ENCODE measurements around the gene HELZ2. TPM values are rescaled to one million over a fixed set of nuclear protein-coding genes. Genes with fewer than 3 reads are reported as not detected.

HELZ2 gene
- total and polyA plus RNA-seq, 2 experiments from 2014 or later = 5.2 to 48.9 TPM

GRCh38 chr20:63570281-63571086, 3.6 kb downstream of the HELZ2 start:
- Histone ChIP-seq H3K4me1 (ENCODE audit: insufficient read depth) (no peaks in the 10 kb centered on the region; the same call in 1 of the 2 replicates), H3K4me3 (no peak overlapping the region), H3F3A (replicated peaks; ENCODE audit: low read depth) (0 out of 2 replicates have a peak, but pooled peaks cover 7% of the 10 kb centered on the region), H4K20me1 (replicated peaks; ENCODE audit: insufficient read depth) (no peaks in the 10 kb centered on the region), H3K27ac (ENCODE audit: low read depth) (no peak overlapping the region), H3K79me2 (replicated peaks; ENCODE audit: insufficient read depth) (no peaks in the 10 kb centered on the region), H3K4me2 (no peak overlapping the region), H3K27me3 (ENCODE audit: insufficient read depth) (no peaks in the 10 kb centered on the region), H3K9me2 (ENCODE audit: insufficient read depth) (no peaks in the 10 kb centered on the region), H3K36me3 (ENCODE audit: insufficient read depth) (no peaks in the 10 kb centered on the region), H2AFZ (no peak overlapping the region)
- no peaks in the 10 kb centered on the region for H3K27me3 Mint-ChIP-seq (ENCODE audit: insufficient read depth, low read depth, poor library complexity)
- no peaks in the 10 kb centered on the region for H3K4me1 Mint-ChIP-seq
- ATAC-seq = no peak
- no peak for TF ChIP-seq CTCF (conservative IDR thresholded peaks at IDR 0.05; ENCODE audit: low read depth in 2 of 2)
- H3K9me3 Mint-ChIP-seq = no peaks in the 10 kb centered on the region
- no peaks in the 10 kb centered on the region for H3K36me3 Mint-ChIP-seq (ENCODE audit: low read depth)
- no peak overlapping the region for H3K4me3 Mint-ChIP-seq
- no peak for DNase-seq (ENCODE audit: low spot score)
- H3K27ac Mint-ChIP-seq = no peak overlapping the region

GRCh38 chr20:63568986-63569949, 4.8 kb downstream of the HELZ2 start:
- Histone ChIP-seq H3K27me3 (ENCODE audit: insufficient read depth) (no peaks in the 10 kb centered on the region), H3K9me2 (ENCODE audit: insufficient read depth) (no peaks in the 10 kb centered on the region), H4K20me1 (replicated peaks; ENCODE audit: insufficient read depth) (no peaks in the 10 kb centered on the region), H3K36me3 (ENCODE audit: insufficient read depth) (no peaks in the 10 kb centered on the region), H3K79me2 (replicated peaks; ENCODE audit: insufficient read depth) (no peaks in the 10 kb centered on the region), H3F3A (replicated peaks; ENCODE audit: low read depth) (0 out of 2 replicates have a peak, but pooled peaks cover 4% of the 10 kb centered on the region), H3K4me2 (no peak overlapping the region), H3K27ac (ENCODE audit: low read depth) (no peak overlapping the region), H3K4me1 (ENCODE audit: insufficient read depth) (no peaks in the 10 kb centered on the region; the same call in 1 of the 2 replicates), H3K4me3 (no peak overlapping the region), H2AFZ (no peak overlapping the region)
- Mint-ChIP-seq H3K4me3 (no peak overlapping the region), H3K4me1 (no peaks in the 10 kb centered on the region), H3K27me3 (ENCODE audit: insufficient read depth, low read depth, poor library complexity) (no peaks in the 10 kb centered on the region), H3K36me3 (ENCODE audit: low read depth) (no peaks in the 10 kb centered on the region), H3K9me3 (no peaks in the 10 kb centered on the region), H3K27ac (no peak overlapping the region)
- ATAC-seq (no peak), DNase-seq (ENCODE audit: low spot score) (no peak)
- TF ChIP-seq ZNF462 (CRISPR knock-in tag; IDR thresholded peaks at IDR 0.05) (no peak), ZNF114 (CRISPR knock-in tag; IDR thresholded peaks at IDR 0.05) (no peak), JUNB (IDR thresholded peaks at IDR 0.05; ENCODE audit: unreplicated experiment) (no peak), ZNF331 (CRISPR knock-in tag; IDR thresholded peaks at IDR 0.05; ENCODE audit: low read depth) (no peak), NANOG (IDR thresholded peaks at IDR 0.05; ENCODE audit: borderline replicate concordance) (no peak), EZH2 (IDR thresholded peaks at IDR 0.05; ENCODE audit: low read depth, unreplicated experiment) (no peak), CREB1 (CRISPR knock-in tag; IDR thresholded peaks at IDR 0.05; ENCODE audit: low read depth) (no peak), STAT1 (IDR thresholded peaks at IDR 0.05; ENCODE audit: unreplicated experiment) (no peak), ETS1 (IDR thresholded peaks at IDR 0.05) (no peak)
